ENCODE measurements around the gene CRMP1. TPM values are rescaled to one million over a fixed set of nuclear protein-coding genes. Genes with fewer than 3 reads are reported as not detected.

The CRMP1 gene
- total RNA-seq, 1 experiment from 2014 or later: not detected

GRCh38 chr4:5784960-5785611 lies 107.8 kb downstream of the CRMP1 start:
- DNase-seq (ENCODE audit: low spot score): no peak
- in situ Hi-C loops (cut with HindIII; ENCODE audit: low sequenced_read_pairs): no loop called here

GRCh38 chr4:5784021-5784420 lies 108.9 kb downstream of the CRMP1 start:
- in situ Hi-C loops (cut with HindIII; ENCODE audit: low sequenced_read_pairs): no loop called here
- DNase-seq (ENCODE audit: low spot score): no peak

GRCh38 chr4:5783486-5783885 lies 109.4 kb downstream of the CRMP1 start:
- in situ Hi-C loops (cut with HindIII; ENCODE audit: low sequenced_read_pairs): no loop called here
- no peak for DNase-seq (ENCODE audit: low spot score)

- in situ Hi-C loops (cut with HindIII; ENCODE audit: low sequenced_read_pairs): no loop called here
These were observed 109.9 kb downstream of the CRMP1 start for GRCh38 chr4:5782829-5783476.

GRCh38 chr4:5781691-5782090 lies 111.2 kb downstream of the CRMP1 start:
- in situ Hi-C loops (cut with HindIII; ENCODE audit: low sequenced_read_pairs): no loop called here
- DNase-seq (ENCODE audit: low spot score): no peak

More at GRCh38 chr4:5782829-5783476, 109.9 kb downstream of the CRMP1 start:
- DNase-seq (ENCODE audit: low spot score): no peak

- in situ Hi-C loops (cut with HindIII; ENCODE audit: low sequenced_read_pairs): no loop called here
- no peak for DNase-seq (ENCODE audit: low spot score)
These were observed 111.9 kb downstream of the CRMP1 start for GRCh38 chr4:5780831-5781480.

- in situ Hi-C loops (cut with HindIII; ENCODE audit: low sequenced_read_pairs): no loop called here
- no peak for DNase-seq (ENCODE audit: low spot score)
These were observed 116.4 kb downstream of the CRMP1 start for GRCh38 chr4:5776510-5776909.

- in situ Hi-C loops (cut with HindIII; ENCODE audit: low sequenced_read_pairs): no loop called here
- no peak for DNase-seq (ENCODE audit: low spot score)
These were observed 118.4 kb downstream of the CRMP1 start for GRCh38 chr4:5774416-5775036.

GRCh38 chr4:5773271-5773555 lies 119.7 kb downstream of the CRMP1 start:
- no peak for DNase-seq (ENCODE audit: low spot score)
- in situ Hi-C loops (cut with HindIII; ENCODE audit: low sequenced_read_pairs): no loop called here

GRCh38 chr4:5772528-5773270 lies 120.2 kb downstream of the CRMP1 start:
- in situ Hi-C loops (cut with HindIII; ENCODE audit: low sequenced_read_pairs): no loop called here
- DNase-seq (ENCODE audit: low spot score): no peak

Other genes with a start within 250 kb of the CRMP1 start
- gene EVC2, start 184.5 kb downstream of the CRMP1 start, total RNA-seq (2014; rRNA removed; shearing (Covaris generic)): 3.6 and 4.9 TPM in 2 replicates
- gene EVC, start 181.9 kb downstream of the CRMP1 start, total RNA-seq (2014; rRNA removed; shearing (Covaris generic)): 10.2 and 21.0 TPM in 2 replicates
- gene C4orf50, start 125.3 kb upstream of the CRMP1 start, total RNA-seq (2014; rRNA removed; shearing (Covaris generic)): not detected in 2 replicates